Esophagus muscularis mucosa (tissue), 4 donors: ENCODE results near the gene TMEM254. TPM values are rescaled to one million over a fixed set of nuclear protein-coding genes. Genes with fewer than 3 reads are reported as not detected.
A peak's percentile ranks its signal among the peaks of the same experiment; 100 is the strongest.
"Not testable (repeated sequence)": the region's sequence is repeated elsewhere in the genome, so short reads cannot be mapped to it uniquely, and the experiment has no call there.

Source experiments
- DNase-seq: peaks from one replicate; pipeline ENCODE4 v3.0.0-alpha.2; 2017; ENCODE audit errors: extremely low spot score
- H3K27ac ChIP-seq, 4 donors: fragments of 200-600 bp; sonication (generic); replicated peaks in 1 of 4; 1 replicate in 3 of 4; 2 replicates in 1 of 4; pipeline ENCODE4 v1.5.1; 2016 to 2019; ENCODE audit warnings: mild to moderate bottlenecking in 1 of 4
- H3K27me3 ChIP-seq, 4 donors: fragments of 200-600 bp; sonication (generic); one replicate each; pipeline versions ENCODE4 v1.5.1 to v1.6.0; 2016 to 2019
- H3K36me3 ChIP-seq, 4 donors: fragments of 200-600 bp; sonication (generic); one replicate each; pipeline ENCODE4 v1.5.1; 2016 to 2019
- H3K4me1 ChIP-seq, 4 donors: fragments of 200-600 bp; sonication (generic); one replicate each; pipeline ENCODE4 v1.5.1; 2016 to 2019
- H3K4me3 ChIP-seq, 4 donors: fragments of 200-600 bp; sonication (generic); 1 replicate in 2 of 4; 2 replicates in 2 of 4; pipeline ENCODE4 v1.5.1; 2016 to 2019; ENCODE audit warnings: mild to moderate bottlenecking in 4 of 4, moderate library complexity in 1 of 4
- H3K9me3 ChIP-seq, 4 donors: fragments of 200-600 bp; sonication (generic); 1 replicate in 3 of 4; 2 replicates in 1 of 4; pipeline ENCODE4 v1.5.1; 2016 to 2019
- CTCF ChIP-seq, 3 experiments: fragments of 200-600 bp in 2 of 3; fragments of 450-650 bp in 1 of 3; sonication (generic) in 2 of 3; IDR thresholded peaks; one replicate each; pipeline ENCODE4 v1.5.1; 2017 to 2019; ENCODE audit warnings: antibody characterized with exemption in 3 of 3, mild to moderate bottlenecking in 2 of 3, moderate library complexity in 1 of 3
- EP300 ChIP-seq: sonication (generic); formaldehyde crosslinking; IDR thresholded peaks from one replicate; pipeline ENCODE4 v1.6.1; 2017; ENCODE audit warnings: antibody characterized with exemption
- POLR2A ChIP-seq: fragments of 450-650 bp; IDR thresholded peaks from one replicate; pipeline ENCODE4 v1.6.1; 2017; ENCODE audit warnings: antibody characterized with exemption, moderate library complexity, mild to moderate bottlenecking, low read depth
- POLR2AphosphoS5 ChIP-seq, 2 donors: sonication (generic); formaldehyde crosslinking; IDR thresholded peaks; one replicate each; pipeline ENCODE4 v1.6.1; 2017; ENCODE audit warnings: antibody characterized with exemption in 2 of 2
- WGBS: methylation state at CpG from one replicate; pipeline ENCODE4 v1.1.5; 2018; 5-methylcytosine and 5-hydroxymethylcytosine counted together
- intact Hi-C: fragments of 100-400 bp; cut with DNase I; formaldehyde crosslinking; loops from one replicate; pipeline ENCODE4 v1.15.1; 2023
- total RNA-seq, 4 donors: library from RNA; depleted of rRNA; stranded (reverse); fragments of >200 nt; gene quantifications; one replicate each; pipeline versions ENCODE4 v1.1.0 to v1.2.1, GENCODE V29; 2016

Gene TMEM254
- total RNA-seq, 4 donors from 2014 or later: 7.1 to 14.9 (median 9.4) TPM

DNA sequence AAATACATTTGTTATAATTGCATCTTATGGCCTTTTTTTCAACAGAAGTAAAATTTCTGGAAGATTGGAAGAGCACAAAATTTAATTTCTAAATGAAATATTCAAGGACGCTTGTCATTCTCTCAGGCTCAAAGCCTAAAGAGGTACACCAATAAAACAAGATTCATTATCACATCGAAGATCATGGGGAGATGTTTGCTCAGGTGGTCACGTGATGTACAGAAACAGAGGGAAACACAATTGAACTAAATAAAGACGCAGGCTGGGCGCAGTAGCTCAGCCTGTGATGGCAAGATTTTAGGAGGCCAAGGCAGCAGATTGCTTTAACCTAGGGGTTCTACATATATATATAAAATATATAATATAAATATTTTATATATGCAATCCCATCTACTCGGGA is 37.3 kb upstream of the TMEM254 start:
- H3K36me3 ChIP-seq: no peaks in the 10 kb centered on the region
- H3K27ac ChIP-seq: no peak overlapping the region
- H3K4me3 ChIP-seq: no peak overlapping the region
- H3K4me1 ChIP-seq: no peaks in the 10 kb centered on the region
- no peaks in the 10 kb centered on the region for H3K9me3 ChIP-seq
- TF ChIP-seq CTCF (IDR thresholded peaks at IDR 0.05) (no peak), POLR2A (no peak), POLR2AphosphoS5 (IDR thresholded peaks at IDR 0.05) (no peak), EP300 (no peak)
- 91% methylated on average over 6 of the region's 6 CpGs for WGBS
- intact Hi-C loops: no loop called here
- H3K27me3 ChIP-seq: no peaks in the 10 kb centered on the region
- DNase-seq: no peak

DNA sequence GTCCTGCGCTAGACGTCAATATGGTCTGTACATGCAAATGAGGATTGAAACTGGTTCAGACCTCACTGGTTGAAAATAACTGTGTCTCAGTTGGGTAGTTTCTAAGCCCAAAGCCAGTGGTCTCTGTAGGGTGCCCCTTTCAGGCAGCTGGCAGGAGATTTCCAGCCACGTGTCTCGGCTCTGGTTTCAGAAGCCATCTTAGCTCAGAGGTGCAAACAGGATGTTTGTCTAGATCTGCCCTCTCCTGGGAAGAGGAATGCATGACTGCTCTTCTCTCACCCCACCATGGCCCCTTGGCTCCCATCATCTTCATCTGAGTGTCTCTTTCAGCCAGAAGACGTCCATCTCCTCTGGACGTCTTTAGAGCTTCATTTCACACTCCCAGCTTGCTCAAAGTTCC is 33.5 kb upstream of the TMEM254 start:
- intact Hi-C loops, H3K4me1 ChIP-seq, H3K27ac ChIP-seq, H3K4me3 ChIP-seq, H3K27me3 ChIP-seq, H3K9me3 ChIP-seq, DNase-seq, H3K36me3 ChIP-seq: not testable (repeated sequence)
- WGBS: 78% methylated on average over 6 of the region's 6 CpGs

- intact Hi-C loops: no loop called here
These were observed 31.6 kb upstream of the TMEM254 start for GRCh38 chr10:80046629-80047441.

DNA sequence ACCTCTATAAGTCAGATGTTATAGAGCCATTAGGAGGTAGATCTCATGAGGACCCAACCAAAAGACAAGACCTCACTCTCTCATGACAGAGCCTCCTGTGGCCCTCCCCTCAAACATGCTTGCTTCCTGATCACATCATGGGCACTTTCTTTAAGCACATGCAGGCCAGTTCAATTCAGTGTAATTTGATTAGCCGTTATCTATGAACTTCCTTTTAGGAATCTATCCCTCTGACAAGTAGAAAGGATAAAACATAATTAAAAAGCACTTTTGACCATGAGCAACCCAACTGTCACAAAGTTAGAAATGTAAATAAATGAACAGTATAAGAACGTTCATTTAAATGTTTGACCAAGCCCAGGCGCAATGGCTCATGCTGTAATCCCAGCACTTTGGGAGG is 27.7 kb upstream of the TMEM254 start:
- Histone ChIP-seq H3K9me3 (no peaks in the 10 kb centered on the region), H3K4me1 (peaks cover 0 to 7% (median 0%) of the 10 kb centered on the region in 4 donors), H3K27me3 (no peaks in the 10 kb centered on the region), H3K4me3 (no peak overlapping the region), H3K36me3 (no peaks in the 10 kb centered on the region), H3K27ac (no peak overlapping the region)
- 84% methylated on average over 3 of the region's 3 CpGs for WGBS
- intact Hi-C loops: no loop called here
- DNase-seq: no peak
- no peak for TF ChIP-seq EP300
- TF ChIP-seq POLR2A: no peak
- TF ChIP-seq CTCF (IDR thresholded peaks at IDR 0.05): no peak
- TF ChIP-seq POLR2AphosphoS5 (IDR thresholded peaks at IDR 0.05): no peak

More at GRCh38 chr10:80046629-80047441, 31.6 kb upstream of the TMEM254 start:
- Histone ChIP-seq H3K4me3 (no peak overlapping the region), H3K4me1 (peaks cover 0 to 7% (median 0%) of the 10 kb centered on the region in 4 donors), H3K36me3 (no peaks in the 10 kb centered on the region), H3K27me3 (no peaks in the 10 kb centered on the region), H3K9me3 (no peaks in the 10 kb centered on the region), H3K27ac (no peak overlapping the region)
- TF ChIP-seq POLR2A (no peak), POLR2AphosphoS5 (IDR thresholded peaks at IDR 0.05) (peak in 1 of 2 donors; percentile 28), CTCF (IDR thresholded peaks at IDR 0.05) (peak; percentile 73 to 87 (median 80))
- no peak for DNase-seq
- 35% methylated on average over 10 of the region's 10 CpGs for WGBS

DNA sequence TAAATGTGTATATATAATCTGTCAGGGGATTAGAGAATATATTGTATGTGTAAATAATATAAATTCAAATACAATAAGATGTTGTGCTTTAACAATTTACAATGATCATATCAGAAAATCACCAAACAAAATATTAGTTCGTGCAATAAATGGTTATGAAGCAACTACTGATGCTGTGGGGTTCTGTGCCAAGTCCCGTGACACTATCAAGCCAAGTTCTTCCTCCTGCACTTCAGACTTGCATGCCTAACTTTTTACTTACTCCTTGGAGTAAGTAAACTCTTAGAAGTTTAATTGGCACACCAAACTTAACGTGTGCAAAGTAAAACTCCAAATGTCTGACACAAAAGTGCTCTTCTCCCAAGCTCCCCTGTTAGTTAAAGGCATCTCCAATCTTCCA is 26.5 kb upstream of the TMEM254 start:
- no peak overlapping the region for H3K4me3 ChIP-seq
- H3K36me3 ChIP-seq: no peaks in the 10 kb centered on the region
- no peak for TF ChIP-seq POLR2A
- no peak for TF ChIP-seq POLR2AphosphoS5 (IDR thresholded peaks at IDR 0.05)
- no peak for TF ChIP-seq EP300
- no peak for TF ChIP-seq CTCF (IDR thresholded peaks at IDR 0.05)
- H3K27me3 ChIP-seq: no peaks in the 10 kb centered on the region
- no peak overlapping the region for H3K27ac ChIP-seq
- intact Hi-C loops: no loop called here
- H3K4me1 ChIP-seq: peaks cover 0 to 2% (median 0%) of the 10 kb centered on the region in 4 donors
- DNase-seq: no peak
- H3K9me3 ChIP-seq: no peaks in the 10 kb centered on the region
- WGBS: 66% methylated on average over 3 of the region's 3 CpGs
